GM21717 (cell line): ENCODE results near the gene CTSH.

ENCODE experiments used
- ATAC-seq: cut with Tn5 transposase; IDR thresholded peaks from one replicate; pipeline ENCODE4 v1.9.1; 2021; ENCODE audit warnings: mild to moderate bottlenecking, moderate library complexity; ENCODE audit not compliant: unreplicated experiment

CTSH gene

GRCh38 chr15:78977591-78978347 lies 32.9 kb upstream of the CTSH start:
- ATAC-seq = peak; percentile 31

- ATAC-seq = peak; percentile 61
Observed at GRCh38 chr15:78977091-78977571, 32.3 kb upstream of the CTSH start.

- ATAC-seq = peak; percentile 2
Observed at GRCh38 chr15:78976691-78977090, 31.8 kb upstream of the CTSH start.

GRCh38 chr15:78974272-78974918 lies 29.5 kb upstream of the CTSH start:
- no peak for ATAC-seq

- ATAC-seq = no peak
Observed at GRCh38 chr15:78969687-78970349, 25.0 kb upstream of the CTSH start.

GRCh38 chr15:78968539-78969271 lies 23.9 kb upstream of the CTSH start:
- no peak for ATAC-seq

- ATAC-seq = no peak
Observed at GRCh38 chr15:78968114-78968513, 23.3 kb upstream of the CTSH start.

- ATAC-seq = no peak
Observed at GRCh38 chr15:78960308-78960707, 15.5 kb upstream of the CTSH start.

GRCh38 chr15:78959360-78959759 lies 14.5 kb upstream of the CTSH start:
- ATAC-seq = no peak

GRCh38 chr15:78957416-78958093 lies 12.7 kb upstream of the CTSH start:
- no peak for ATAC-seq

GRCh38 chr15:78956937-78957336 lies 12.1 kb upstream of the CTSH start:
- ATAC-seq = no peak

- no peak for ATAC-seq
Observed at GRCh38 chr15:78955355-78955754, 10.5 kb upstream of the CTSH start.

GRCh38 chr15:78951841-78952238 lies 7.0 kb upstream of the CTSH start:
- no peak for ATAC-seq

- no peak for ATAC-seq
Observed at GRCh38 chr15:78950902-78951840, 6.3 kb upstream of the CTSH start.

- no peak for ATAC-seq
Observed at GRCh38 chr15:78950343-78950742, 5.5 kb upstream of the CTSH start.

- ATAC-seq = no peak
Observed at GRCh38 chr15:78949461-78949860, 4.6 kb upstream of the CTSH start.

- ATAC-seq = no peak
Observed at GRCh38 chr15:78947506-78947905, 2.7 kb upstream of the CTSH start.

GRCh38 chr15:78946493-78946892 lies 1.6 kb upstream of the CTSH start:
- no peak for ATAC-seq

- ATAC-seq = peak; percentile 22
Observed at GRCh38 chr15:78944202-78944625, 632 bp downstream of the CTSH start.
